GM18861 (cell line): ENCODE measurements around the gene SPTBN4.
"Not testable (repeated sequence)": the region's sequence is repeated elsewhere in the genome, so short reads cannot be mapped to it uniquely, and the experiment has no call there.

Experiments
- ATAC-seq: cut with Tn5 transposase; IDR thresholded peaks from one replicate; pipeline ENCODE4 v1.9.1; 2021; ENCODE audit not compliant: unreplicated experiment

Gene SPTBN4

DNA sequence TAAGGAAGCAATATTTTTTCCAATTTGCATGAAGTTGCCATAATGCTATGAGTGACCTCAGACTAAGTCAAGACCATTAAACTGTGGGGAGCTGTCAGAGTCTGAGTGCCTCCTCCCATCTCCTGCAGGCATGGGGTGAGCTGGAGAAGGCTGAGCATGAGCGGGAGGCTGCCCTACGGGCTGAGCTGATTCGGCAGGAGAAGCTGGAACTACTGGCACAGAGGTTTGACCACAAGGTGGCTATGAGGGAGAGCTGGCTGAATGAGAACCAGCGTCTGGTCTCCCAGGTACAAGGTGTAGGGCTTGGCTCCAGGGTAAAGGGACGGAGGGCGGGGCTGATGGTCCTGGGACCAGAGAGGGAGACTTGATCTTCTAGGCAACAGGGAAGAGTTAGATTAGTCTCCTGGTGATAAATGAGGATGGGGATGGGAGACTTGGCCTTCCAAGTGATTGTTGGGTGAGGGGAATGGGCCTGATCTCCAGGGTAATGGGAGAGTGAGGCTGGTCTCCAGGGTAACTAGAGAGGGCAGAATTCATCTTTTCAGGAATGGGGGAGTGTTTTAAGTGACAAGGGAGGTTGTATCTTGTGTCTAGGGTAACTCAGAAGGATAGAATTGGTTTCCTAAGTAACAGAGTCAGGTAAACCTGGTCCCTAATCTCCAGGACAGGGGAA, 36.0 kb downstream of the SPTBN4 start:
- ATAC-seq: no peak

GRCh38 chr19:40503320-40503695, 36.5 kb downstream of the SPTBN4 start:
- ATAC-seq: no peak

DNA sequence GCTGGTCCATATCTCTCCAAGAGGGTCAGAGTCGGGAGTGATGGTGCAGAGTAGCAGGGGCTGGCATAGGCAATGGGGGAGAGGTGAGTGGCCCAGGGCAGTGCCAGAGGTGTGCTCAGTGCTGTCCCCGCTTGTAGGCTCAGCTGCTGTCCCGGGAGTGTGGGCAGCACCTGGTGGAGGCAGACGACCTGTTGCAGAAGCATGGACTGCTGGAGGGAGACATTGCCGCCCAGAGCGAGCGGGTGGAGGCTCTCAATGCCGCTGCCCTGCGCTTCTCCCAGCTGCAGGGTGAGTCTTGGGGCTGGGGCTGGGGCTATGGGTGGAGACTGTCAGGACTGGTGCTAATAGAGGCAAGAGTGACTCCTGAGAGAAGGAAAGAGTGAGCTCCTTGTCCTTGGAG, 39.3 kb downstream of the SPTBN4 start:
- no peak for ATAC-seq

- ATAC-seq: no peak
These were observed 41.1 kb downstream of the SPTBN4 start for GRCh38 chr19:40507892-40508291.

- no peak for ATAC-seq
These were observed 42.0 kb downstream of the SPTBN4 start for GRCh38 chr19:40508739-40509260.

DNA sequence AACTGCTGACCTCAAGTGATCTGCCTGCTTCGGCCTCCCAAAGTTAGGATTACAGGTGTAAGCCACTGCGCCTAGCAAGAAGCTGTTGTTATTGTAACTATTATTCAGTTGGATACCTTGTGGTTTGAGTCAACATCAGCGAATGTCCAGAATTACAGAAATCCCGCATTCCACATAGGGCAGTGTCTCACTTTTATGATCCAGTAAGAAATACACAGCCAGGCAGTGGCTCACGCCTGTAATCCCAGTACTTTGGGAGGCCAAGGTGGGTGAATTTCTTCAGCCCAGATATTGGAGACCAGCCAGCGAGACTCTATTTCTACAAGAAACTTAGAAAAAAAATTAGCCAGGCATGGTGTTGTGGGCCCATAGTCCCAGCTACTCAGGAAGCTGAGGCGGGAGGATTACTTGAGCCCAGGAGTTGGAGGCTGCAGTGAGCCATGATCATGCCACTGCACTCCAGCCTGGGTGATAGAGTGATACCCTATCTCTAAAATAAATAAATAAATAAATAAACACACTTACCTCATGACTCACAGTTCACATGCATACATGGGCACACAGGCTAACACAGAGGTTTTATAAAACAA, 43.8 kb downstream of the SPTBN4 start:
- ATAC-seq: no peak

DNA sequence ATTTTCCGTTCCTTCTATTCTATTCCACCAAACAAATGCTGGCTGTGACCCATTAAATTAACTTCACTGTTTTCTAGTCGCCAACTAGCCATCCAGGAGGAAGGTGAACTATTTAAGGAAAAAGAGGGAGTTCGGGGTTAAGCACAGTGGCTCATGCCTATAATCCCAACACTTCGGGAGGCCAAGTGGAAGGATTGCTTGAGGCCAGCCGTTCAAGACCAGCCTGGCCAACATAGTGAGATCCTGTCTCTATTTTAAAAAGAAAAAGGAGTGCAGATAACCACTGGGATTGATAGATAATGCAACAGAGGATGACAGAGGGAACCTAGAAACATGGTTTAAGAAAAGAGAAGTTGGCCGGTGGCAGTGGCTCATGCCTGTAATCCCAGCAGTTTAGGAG, 44.7 kb downstream of the SPTBN4 start:
- ATAC-seq: no peak

GRCh38 chr19:40512110-40512472, 45.3 kb downstream of the SPTBN4 start:
- ATAC-seq: no peak

DNA sequence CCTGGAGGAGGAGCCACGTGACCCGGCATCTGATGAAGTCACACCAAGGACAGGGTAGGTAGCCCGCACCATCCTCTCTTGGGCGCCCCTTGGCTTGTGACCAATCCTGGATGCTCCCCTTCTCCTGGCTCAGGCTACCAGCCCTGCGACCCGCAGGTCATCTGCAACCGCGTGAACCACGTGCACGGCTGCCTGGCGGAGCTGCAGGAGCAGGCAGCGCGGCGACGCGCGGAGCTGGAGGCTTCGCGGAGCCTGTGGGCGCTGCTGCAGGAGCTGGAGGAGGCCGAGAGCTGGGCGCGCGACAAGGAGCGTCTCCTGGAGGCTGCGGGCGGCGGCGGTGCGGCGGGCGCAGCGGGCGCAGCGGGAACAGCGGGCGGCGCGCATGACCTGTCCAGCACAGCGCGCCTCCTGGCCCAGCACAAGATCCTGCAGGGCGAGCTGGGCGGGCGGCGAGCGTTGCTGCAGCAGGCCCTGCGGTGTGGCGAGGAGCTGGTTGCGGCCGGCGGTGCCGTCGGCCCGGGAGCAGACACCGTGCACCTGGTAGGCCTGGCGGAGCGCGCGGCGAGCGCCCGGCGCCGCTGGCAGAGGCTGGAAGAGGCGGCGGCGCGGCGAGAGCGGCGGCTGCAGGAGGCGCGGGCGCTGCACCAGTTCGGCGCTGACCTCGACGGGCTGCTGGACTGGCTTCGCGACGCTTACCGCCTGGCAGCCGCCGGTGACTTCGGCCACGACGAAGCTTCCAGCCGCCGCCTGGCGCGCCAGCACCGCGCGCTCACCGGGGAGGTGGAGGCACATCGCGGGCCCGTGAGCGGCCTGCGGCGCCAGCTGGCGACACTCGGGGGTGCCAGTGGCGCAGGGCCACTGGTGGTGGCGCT, 45.9 kb downstream of the SPTBN4 start:
- no peak for ATAC-seq

GRCh38 chr19:40513345-40513678, 46.5 kb downstream of the SPTBN4 start:
- ATAC-seq: no peak

- ATAC-seq: no peak
These were observed 47.0 kb downstream of the SPTBN4 start for GRCh38 chr19:40513741-40514315.

- no peak for ATAC-seq
These were observed 50.4 kb downstream of the SPTBN4 start for GRCh38 chr19:40517248-40517647.

- ATAC-seq: no peak
These were observed 52.8 kb downstream of the SPTBN4 start for GRCh38 chr19:40519352-40520322.

- ATAC-seq: no peak
These were observed 54.5 kb downstream of the SPTBN4 start for GRCh38 chr19:40521276-40521675.

- ATAC-seq: not testable (repeated sequence)
These were observed 55.1 kb downstream of the SPTBN4 start for GRCh38 chr19:40521900-40522299.

DNA sequence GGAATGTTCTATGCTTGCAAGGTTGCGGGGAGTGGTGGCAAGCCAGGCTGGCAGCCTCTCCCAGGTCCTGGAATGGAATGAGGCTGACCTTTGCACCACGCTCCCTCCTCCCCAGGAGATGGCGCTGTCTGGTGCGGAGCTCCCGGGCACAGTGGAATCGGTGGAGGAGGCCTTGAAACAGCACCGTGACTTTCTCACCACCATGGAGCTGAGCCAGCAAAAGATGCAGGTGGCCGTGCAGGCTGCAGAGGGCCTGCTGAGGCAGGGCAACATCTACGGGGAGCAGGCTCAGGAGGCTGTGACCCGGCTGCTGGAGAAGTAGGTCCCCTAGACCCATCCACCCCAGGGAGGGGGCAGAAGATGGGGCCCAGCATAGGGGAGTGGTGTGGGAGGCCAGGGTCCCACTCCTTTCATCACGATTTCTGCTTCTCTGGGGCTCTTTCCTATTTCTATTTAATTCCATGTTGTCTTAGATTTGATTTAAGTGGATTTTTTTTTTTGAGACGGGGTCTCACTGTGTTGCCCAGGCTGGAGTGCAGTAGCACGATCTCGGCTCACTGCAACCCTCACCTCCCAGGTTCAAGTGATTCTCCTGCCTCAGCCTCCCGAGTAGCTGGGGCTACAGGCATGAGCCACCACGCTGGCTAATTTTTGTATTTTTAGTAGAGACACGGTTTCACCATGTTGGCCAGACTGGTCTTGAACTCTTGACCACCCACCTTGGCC, 56.7 kb downstream of the SPTBN4 start:
- no peak for ATAC-seq

DNA sequence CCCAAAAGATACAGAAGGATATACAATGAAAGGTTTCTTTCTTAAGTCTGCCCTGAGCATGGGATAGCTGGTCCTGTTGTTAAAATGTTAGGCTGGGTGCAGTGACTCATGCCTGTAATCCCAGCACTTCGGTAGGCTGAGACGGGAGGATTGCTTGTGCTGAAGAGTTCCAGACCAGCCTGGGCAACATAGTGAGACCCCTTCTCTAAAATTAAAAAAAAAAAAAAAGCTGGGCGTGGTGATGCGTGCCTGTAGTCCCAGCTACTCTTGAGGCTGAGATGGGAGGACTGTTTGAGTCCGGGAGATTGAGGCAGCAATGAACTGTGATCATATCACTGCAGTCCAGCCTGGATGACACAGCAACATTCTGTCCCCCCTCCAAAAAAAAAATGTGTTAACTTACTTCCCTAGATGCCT, 57.3 kb downstream of the SPTBN4 start:
- ATAC-seq: no peak

- ATAC-seq: no peak
These were observed 57.9 kb downstream of the SPTBN4 start for GRCh38 chr19:40524655-40525054.

DNA sequence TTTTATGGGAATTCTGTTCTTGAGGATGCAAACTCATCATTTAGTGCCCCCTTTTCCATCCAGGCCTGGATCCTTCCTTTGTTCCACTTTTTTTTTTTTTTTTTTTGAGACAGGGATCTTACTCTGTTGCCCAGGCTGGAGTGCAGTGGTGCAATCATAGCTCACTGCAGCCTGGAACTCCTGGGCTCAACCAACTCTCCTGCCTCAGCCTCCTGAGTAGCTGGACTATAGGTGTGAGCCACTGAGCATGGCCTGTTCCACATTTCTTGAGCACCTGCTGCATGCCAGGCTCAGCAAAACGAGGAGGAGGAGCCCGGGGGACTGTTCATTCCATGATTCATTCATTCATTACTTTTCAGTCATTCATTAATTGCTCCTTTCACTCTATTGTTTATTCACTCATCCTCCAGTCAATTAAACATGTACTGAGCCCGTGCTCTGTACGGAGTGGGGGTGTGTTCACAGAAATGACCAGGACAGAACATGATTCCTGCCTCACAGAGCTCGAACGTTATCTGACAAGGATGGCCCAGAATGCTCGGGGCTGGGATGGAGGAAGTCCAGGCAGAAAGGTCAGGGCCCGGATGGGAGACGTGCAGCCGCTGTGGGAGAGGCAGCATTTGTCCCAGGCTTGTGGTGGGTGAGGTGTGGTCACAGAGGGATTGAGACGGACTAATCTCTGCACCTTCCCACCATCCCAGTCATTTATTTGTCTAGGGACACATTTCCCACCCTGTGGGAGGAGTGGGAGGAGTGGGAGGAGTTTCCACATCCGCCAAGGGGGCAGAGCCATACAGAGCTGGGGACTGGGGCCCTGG, 58.6 kb downstream of the SPTBN4 start:
- no peak for ATAC-seq
